Stimulated activated naive CD8-positive, alpha-beta T cell treated with anti-CD3 and anti-CD28 coated beads, Interleukin-15, Interleukin-2, amounts not matched to agents 100 U/mL and 50 U/mL, for 24 hours (primary cell): Measurements from ENCODE around the gene PSMG4.
"Not testable (repeated sequence)": the region's sequence is repeated elsewhere in the genome, so short reads cannot be mapped to it uniquely, and the experiment has no call there.

ENCODE experiments used
- ATAC-seq: fragments of 150-1000 bp; cut with Tn5 transposase; one replicate; pipeline ENCODE4 v1.10.0; 2021
- DNase-seq: peaks from one replicate; pipeline ENCODE4 v3.0.0; 2021

The PSMG4 gene

GRCh38 chr6:3230900-3231246 is 27.9 kb upstream of the PSMG4 start:
- ATAC-seq (no peak), DNase-seq (no peak)

- DNase-seq, result no peak
Measured at GRCh38 chr6:3231247-3232016, 27.3 kb upstream of the PSMG4 start.

GRCh38 chr6:3232017-3232945 is 26.5 kb upstream of the PSMG4 start:
- ATAC-seq, result no peak
- DNase-seq, result no peak

More at GRCh38 chr6:3231247-3232016, 27.3 kb upstream of the PSMG4 start:
- no peak for ATAC-seq

- ATAC-seq, result no peak
- no peak for DNase-seq
Measured at GRCh38 chr6:3233321-3233720, 25.4 kb upstream of the PSMG4 start.

GRCh38 chr6:3233904-3234303 is 24.8 kb upstream of the PSMG4 start:
- no peak for ATAC-seq

GRCh38 chr6:3235486-3235885 is 23.3 kb upstream of the PSMG4 start:
- ATAC-seq, result no peak
- DNase-seq, result no peak

More at GRCh38 chr6:3233904-3234303, 24.8 kb upstream of the PSMG4 start:
- DNase-seq, result no peak

GRCh38 chr6:3236005-3236404 is 22.7 kb upstream of the PSMG4 start:
- ATAC-seq (no peak), DNase-seq (no peak)

GRCh38 chr6:3237761-3238662 is 20.7 kb upstream of the PSMG4 start:
- no peak for DNase-seq

GRCh38 chr6:3239110-3239830 is 19.5 kb upstream of the PSMG4 start:
- ATAC-seq (no peak), DNase-seq (no peak)

More at GRCh38 chr6:3237761-3238662, 20.7 kb upstream of the PSMG4 start:
- ATAC-seq, result no peak

- DNase-seq, result no peak
- ATAC-seq, result no peak
Measured at GRCh38 chr6:3240595-3240994, 18.2 kb upstream of the PSMG4 start.

- ATAC-seq, DNase-seq: not testable (repeated sequence)
Measured at GRCh38 chr6:3241745-3242144, 17.0 kb upstream of the PSMG4 start.

GRCh38 chr6:3242768-3243167 is 16.0 kb upstream of the PSMG4 start:
- no peak for DNase-seq
- no peak for ATAC-seq

GRCh38 chr6:3244003-3244831 is 14.5 kb upstream of the PSMG4 start:
- ATAC-seq (no peak), DNase-seq (no peak)

- ATAC-seq, result not testable (repeated sequence)
Measured at GRCh38 chr6:3244832-3245161, 13.9 kb upstream of the PSMG4 start.

GRCh38 chr6:3245216-3245615 is 13.5 kb upstream of the PSMG4 start:
- ATAC-seq, result no peak
- DNase-seq, result no peak

More at GRCh38 chr6:3244832-3245161, 13.9 kb upstream of the PSMG4 start:
- DNase-seq, result not testable (repeated sequence)

GRCh38 chr6:3247255-3248146 is 11.2 kb upstream of the PSMG4 start:
- ATAC-seq (no peak), DNase-seq (no peak)

GRCh38 chr6:3249821-3250220 is 8.9 kb upstream of the PSMG4 start:
- no peak for DNase-seq
- ATAC-seq, result no peak

- no peak for DNase-seq
Measured at GRCh38 chr6:3250231-3250675, 8.5 kb upstream of the PSMG4 start.

More at GRCh38 chr6:3250231-3250675, 8.5 kb upstream of the PSMG4 start:
- ATAC-seq, result no peak
